Fibroblast of mammary gland (primary cell): ENCODE measurements around the gene CCDC190.
A peak's percentile ranks its signal among the peaks of the same experiment; 100 is the strongest.
"Not testable (repeated sequence)": the region's sequence is repeated elsewhere in the genome, so short reads cannot be mapped to it uniquely, and the experiment has no call there.

Experiments
- DNase-seq: peaks from one replicate; pipeline ENCODE4 v3.0.0-alpha.2; 2010; ENCODE audit warnings: low read depth
- H3K4me3 ChIP-seq: 2 replicates; pipeline ENCODE4 v1.5.1; 2011; ENCODE audit warnings: low read depth, mild to moderate bottlenecking, low read length, moderate library complexity; ENCODE audit not compliant: control insufficient read depth
- CTCF ChIP-seq: conservative IDR thresholded peaks from 2 replicates; pipeline ENCODE4 v1.5.1; 2011; ENCODE audit warnings: low read depth, low read length, inconsistent platforms; ENCODE audit not compliant: control insufficient read depth, insufficient read depth

The CCDC190 gene

DNA sequence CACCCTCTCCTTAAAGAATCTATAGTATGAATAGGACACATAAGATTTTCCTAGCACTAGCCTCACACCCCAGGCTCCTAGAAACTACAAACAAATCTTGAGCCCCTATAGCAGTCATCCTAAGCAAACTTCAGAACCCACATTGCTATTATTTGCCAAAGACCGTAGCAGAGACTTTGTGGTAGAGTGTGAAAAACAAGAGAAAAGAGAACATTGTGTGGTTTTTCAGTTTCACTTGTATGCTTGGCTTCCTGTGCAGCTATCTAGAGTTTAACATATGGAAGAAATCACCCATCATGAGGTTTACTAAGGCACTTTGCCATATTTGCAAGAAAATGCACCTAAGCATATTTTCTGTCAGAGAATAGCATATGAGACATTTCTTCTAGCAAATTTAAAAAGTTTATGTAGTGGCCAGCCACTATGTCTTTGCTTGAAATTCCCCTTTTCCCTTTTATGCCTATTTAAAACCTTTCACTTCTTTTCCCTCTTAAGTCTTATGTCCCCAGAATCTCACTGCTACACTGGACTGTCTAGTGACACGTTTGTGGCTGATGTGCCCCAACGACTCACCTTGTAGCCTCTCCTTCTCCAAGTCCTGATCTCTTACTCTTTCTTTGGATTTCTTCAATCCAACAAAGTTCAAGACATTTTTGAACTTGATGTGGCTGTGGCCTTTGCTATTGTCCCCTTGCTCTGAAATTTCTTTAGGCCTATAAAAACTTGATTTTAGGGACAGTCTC is 25.6 kb downstream of the CCDC190 start:
- no peak overlapping the region for H3K4me3 ChIP-seq
- TF ChIP-seq CTCF: no peak
- peak; percentile 26 for DNase-seq

DNA sequence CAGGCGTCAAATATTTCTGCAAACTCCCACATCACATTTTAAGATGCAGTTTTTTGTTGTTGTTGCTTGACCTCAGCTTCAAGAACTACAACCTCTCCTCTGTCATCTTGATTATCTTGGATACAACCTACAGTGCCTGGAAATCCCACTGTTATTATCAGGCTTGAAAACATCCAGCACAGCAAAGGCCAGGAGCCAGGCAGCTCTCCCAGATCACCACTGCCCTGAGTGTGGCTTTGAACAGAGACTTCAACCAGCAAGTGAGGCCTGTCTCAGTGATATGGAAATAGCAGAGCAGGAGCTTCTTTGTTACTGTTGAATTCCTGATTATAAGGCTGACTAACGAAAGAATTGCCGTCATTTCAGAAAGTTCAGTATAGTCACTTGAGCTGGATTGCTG is 28.5 kb downstream of the CCDC190 start:
- no peak overlapping the region for H3K4me3 ChIP-seq
- DNase-seq: no peak
- TF ChIP-seq CTCF: no peak

DNA sequence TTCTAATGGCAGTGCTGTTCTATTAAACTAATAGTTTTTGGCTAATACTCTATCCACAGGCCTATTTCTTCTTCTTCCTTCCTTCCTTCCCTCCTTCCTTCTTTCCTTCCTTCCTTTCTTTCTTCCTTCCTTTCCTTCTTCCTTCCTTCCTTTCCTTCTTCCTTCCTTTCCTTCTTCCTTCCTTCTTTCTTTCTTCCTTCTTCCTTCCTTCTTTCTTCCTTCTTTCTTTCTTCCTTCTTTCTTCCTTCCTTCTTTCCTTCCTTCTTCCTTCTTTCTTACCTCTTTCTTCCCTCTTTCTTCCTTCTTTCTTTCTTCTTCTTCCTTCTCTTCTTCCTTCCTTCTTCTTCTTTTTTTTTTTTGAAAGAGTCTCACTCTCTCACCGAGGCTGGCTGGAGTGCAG is 31.7 kb downstream of the CCDC190 start:
- TF ChIP-seq CTCF: no peak

GRCh38 chr1:162823771-162824525 is 37.0 kb downstream of the CCDC190 start:
- TF ChIP-seq CTCF: no peak
- no peak for DNase-seq
- H3K4me3 ChIP-seq: no peak overlapping the region

More for the DNA sequence above, 31.7 kb downstream of the CCDC190 start:
- no peak overlapping the region for H3K4me3 ChIP-seq
- DNase-seq: no peak

DNA sequence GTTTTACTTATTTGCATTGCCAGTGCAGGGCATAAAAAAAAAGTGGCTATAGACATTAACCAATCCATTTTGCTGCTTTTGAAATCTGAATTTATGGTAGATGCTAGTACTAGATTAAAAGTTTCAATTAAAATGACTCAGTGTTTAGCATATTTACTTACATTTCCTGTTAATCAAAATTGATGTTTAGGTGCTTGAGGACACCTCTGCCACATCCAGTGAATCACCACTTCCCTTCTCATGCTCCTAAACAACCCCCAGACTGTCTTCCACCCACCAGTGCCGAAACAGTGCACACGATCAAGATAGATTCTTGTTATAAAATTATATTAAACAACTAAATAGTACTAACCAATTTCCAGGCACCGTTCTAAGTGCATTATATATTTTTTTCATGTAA is 37.7 kb downstream of the CCDC190 start:
- peak; percentile 11 for DNase-seq
- no peak overlapping the region for H3K4me3 ChIP-seq
- no peak for TF ChIP-seq CTCF

- TF ChIP-seq CTCF: no peak
- peak overlapping the region; percentile 50 for H3K4me3 ChIP-seq
- peak; percentile 11 for DNase-seq
Observed at GRCh38 chr1:162822391-162823200, 38.4 kb downstream of the CCDC190 start.

GRCh38 chr1:162818666-162819065 is 42.3 kb downstream of the CCDC190 start:
- not testable (repeated sequence) for DNase-seq, H3K4me3 ChIP-seq

DNA sequence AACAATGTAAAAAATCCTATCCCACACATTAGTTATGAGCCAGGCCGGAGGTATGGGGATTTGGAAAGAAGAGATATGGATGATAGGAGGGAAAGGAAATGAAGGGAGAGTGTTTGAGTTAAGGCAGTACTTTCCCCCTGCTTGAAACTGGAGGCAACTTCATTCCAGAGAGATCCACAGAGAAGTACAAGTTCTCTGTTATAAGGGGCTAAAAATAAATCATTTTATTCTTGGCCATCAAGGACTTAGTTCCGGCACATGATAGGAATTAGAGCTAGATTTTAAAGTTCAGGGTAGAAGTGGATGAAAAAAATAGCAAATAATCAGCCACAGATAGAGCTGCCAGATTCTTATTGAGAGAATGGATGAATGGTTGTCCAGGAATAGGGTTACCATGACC is 42.8 kb downstream of the CCDC190 start:
- DNase-seq, H3K4me3 ChIP-seq: not testable (repeated sequence)

GRCh38 chr1:162812357-162812756 is 48.6 kb downstream of the CCDC190 start:
- H3K4me3 ChIP-seq, DNase-seq: not testable (repeated sequence)

DNA sequence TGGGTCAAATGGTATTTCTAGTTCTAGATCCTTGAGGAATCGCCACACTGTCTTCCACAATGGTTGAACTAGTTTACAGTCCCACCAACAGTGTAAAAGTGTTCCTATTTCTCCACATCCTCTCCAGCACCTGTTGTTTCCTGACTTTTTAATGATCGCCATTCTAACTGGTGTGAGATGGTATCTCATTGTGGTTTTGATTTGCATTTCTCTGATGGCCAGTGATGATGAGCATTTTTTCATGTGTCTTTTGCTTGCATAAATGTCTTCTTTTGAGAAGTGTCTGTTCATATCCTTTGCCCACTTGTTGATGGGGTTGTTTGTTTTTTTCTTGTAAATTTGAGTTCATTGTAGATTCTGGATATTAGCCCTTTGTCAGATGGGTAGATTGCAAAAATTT is 53.5 kb downstream of the CCDC190 start:
- not testable (repeated sequence) for DNase-seq, H3K4me3 ChIP-seq
